ENCODE measurements around the gene HHAT. TPM values are rescaled to one million over a fixed set of nuclear protein-coding genes. Genes with fewer than 3 reads are reported as not detected.

Gene HHAT
- total RNA-seq, 4 donors from 2014 or later = 4.8 to 5.9 (median 5.3) TPM

- Histone ChIP-seq H3K27me3 (no peaks in the 10 kb centered on the region), H3K9me3 (no peaks in the 10 kb centered on the region), H3K4me3 (no peak overlapping the region), H3K4me1 (peaks cover 0 to 3% (median 0%) of the 10 kb centered on the region in 4 donors), H3K36me3 (peaks cover 0 to 14% (median 0%) of the 10 kb centered on the region in 3 donors), H3K27ac (no peak overlapping the region)
- WGBS, 2 donors = 47 to 53% methylated on average over 3 of the region's 3 CpGs
- no peak for TF ChIP-seq POLR2A (IDR thresholded peaks at IDR 0.05)
- no peak for TF ChIP-seq CTCF (IDR thresholded peaks at IDR 0.05)
- no peak for TF ChIP-seq EP300 (IDR thresholded peaks at IDR 0.05)
- DNase-seq (ENCODE audit: low spot score in 2 of 2) = no peak
These were observed 358.1 kb downstream of the HHAT start for GRCh38 chr1:210686841-210687240.

GRCh38 chr1:210687582-210688279, 359.0 kb downstream of the HHAT start:
- Histone ChIP-seq H3K36me3 (peaks cover 0 to 12% (median 0%) of the 10 kb centered on the region in 3 donors), H3K4me1 (peaks cover 0 to 3% (median 0%) of the 10 kb centered on the region in 4 donors), H3K4me3 (no peak overlapping the region), H3K27me3 (no peaks in the 10 kb centered on the region), H3K27ac (no peak overlapping the region), H3K9me3 (no peaks in the 10 kb centered on the region)
- no peak for DNase-seq (ENCODE audit: low spot score in 2 of 2)
- WGBS, 2 donors = 73 to 83% methylated on average over 7 of the region's 7 CpGs
- no peak for TF ChIP-seq EP300 (IDR thresholded peaks at IDR 0.05)
- TF ChIP-seq POLR2A (IDR thresholded peaks at IDR 0.05) = no peak
- TF ChIP-seq CTCF (IDR thresholded peaks at IDR 0.05) = no peak

- no peak for DNase-seq (ENCODE audit: low spot score in 2 of 2)
- peaks cover 0 to 3% (median 0%) of the 10 kb centered on the region in 4 donors for H3K4me1 ChIP-seq
- no peak overlapping the region for H3K27ac ChIP-seq
- H3K27me3 ChIP-seq = no peaks in the 10 kb centered on the region
- H3K36me3 ChIP-seq = peaks cover 0 to 7% (median 0%) of the 10 kb centered on the region in 3 donors
- TF ChIP-seq CTCF (IDR thresholded peaks at IDR 0.05) (no peak), POLR2A (IDR thresholded peaks at IDR 0.05) (no peak), EP300 (IDR thresholded peaks at IDR 0.05) (no peak)
- no peak overlapping the region for H3K4me3 ChIP-seq
- no peaks in the 10 kb centered on the region for H3K9me3 ChIP-seq
- WGBS, 2 donors = 57 to 94% methylated on average over 1 of the region's 1 CpG
These were observed 360.0 kb downstream of the HHAT start for GRCh38 chr1:210688512-210689234.

- no peaks in the 10 kb centered on the region for H3K9me3 ChIP-seq
- no peaks in the 10 kb centered on the region for H3K36me3 ChIP-seq
- H3K27ac ChIP-seq = no peak overlapping the region
- 77 to 90% methylated on average over 1 to 3 of the region's 3 CpGs for WGBS, 2 donors
- H3K27me3 ChIP-seq = no peaks in the 10 kb centered on the region
- no peak for DNase-seq (ENCODE audit: low spot score in 2 of 2)
- no peak overlapping the region for H3K4me3 ChIP-seq
- TF ChIP-seq CTCF (IDR thresholded peaks at IDR 0.05) = no peak
- TF ChIP-seq POLR2A (IDR thresholded peaks at IDR 0.05) = no peak
- no peak for TF ChIP-seq EP300 (IDR thresholded peaks at IDR 0.05)
- H3K4me1 ChIP-seq = peaks cover 0 to 3% (median 0%) of the 10 kb centered on the region in 4 donors
These were observed 361.1 kb downstream of the HHAT start for GRCh38 chr1:210689826-210690225.

GRCh38 chr1:210690236-210690635, 361.5 kb downstream of the HHAT start:
- WGBS, 2 donors = 76 to 78% methylated on average over 4 to 5 of the region's 5 CpGs
- TF ChIP-seq POLR2A (IDR thresholded peaks at IDR 0.05) (no peak), EP300 (IDR thresholded peaks at IDR 0.05) (no peak), CTCF (IDR thresholded peaks at IDR 0.05) (no peak)

More at GRCh38 chr1:210690236-210690635, 361.5 kb downstream of the HHAT start:
- Histone ChIP-seq H3K27me3 (no peaks in the 10 kb centered on the region), H3K36me3 (no peaks in the 10 kb centered on the region), H3K4me1 (peaks cover 0 to 3% (median 0%) of the 10 kb centered on the region in 4 donors), H3K9me3 (no peaks in the 10 kb centered on the region), H3K4me3 (no peak overlapping the region), H3K27ac (no peak overlapping the region)
- no peak for DNase-seq (ENCODE audit: low spot score in 2 of 2)
